Neural cell (in vitro differentiated cells): ENCODE data around the gene RBM10. TPM values are rescaled to one million over a fixed set of nuclear protein-coding genes. Genes with fewer than 3 reads are reported as not detected.

Experiments used
- H2AFZ ChIP-seq: fragments of 200-600, 300-800 bp; sonication (generic), shearing (Covaris generic); 2 replicates; pipeline ENCODE4 v1.6.0; 2014; ENCODE audit warnings: low read depth, mild to moderate bottlenecking, antibody characterized with exemption, low read length, moderate library complexity
- H3F3A ChIP-seq: fragments of 200-600 bp; shearing (Covaris generic); 2 replicates; pipeline ENCODE4 v1.6.1; 2016; ENCODE audit warnings: mild to moderate bottlenecking, moderate library complexity, mixed read lengths, antibody characterized with exemption, low read length; ENCODE audit not compliant: insufficient read depth, poor library complexity, severe bottlenecking
- H3K27ac ChIP-seq: fragments of 200-600, 300-800 bp; sonication (generic), shearing (Covaris generic); 2 replicates; pipeline ENCODE4 v1.5.1; 2014; ENCODE audit warnings: mild to moderate bottlenecking, low read length, moderate library complexity
- H3K27me3 ChIP-seq: fragments of 300-800, 200-600 bp; sonication (generic), shearing (Covaris generic); 2 replicates; pipeline ENCODE4 v1.6.0; 2014; ENCODE audit warnings: mild to moderate bottlenecking, low read depth, low read length, moderate library complexity; ENCODE audit not compliant: insufficient read depth
- H3K36me3 ChIP-seq: fragments of 300-800, 200-600 bp; sonication (generic), shearing (Covaris generic); 2 replicates; pipeline ENCODE4 v1.5.1; 2014; ENCODE audit warnings: mild to moderate bottlenecking, antibody characterized with exemption, low read length, moderate library complexity; ENCODE audit not compliant: insufficient read depth
- H3K4me2 ChIP-seq: fragments of 300-800, 200-600 bp; sonication (generic), shearing (Covaris generic); 2 replicates; pipeline ENCODE4 v1.6.0; 2014; ENCODE audit warnings: mild to moderate bottlenecking, low read length
- H3K4me3 ChIP-seq: fragments of 300-800, 200-600 bp; sonication (generic), shearing (Covaris generic); 2 replicates; pipeline ENCODE4 v1.5.1; 2014; ENCODE audit warnings: mild to moderate bottlenecking, low read length, moderate library complexity
- H3K79me2 ChIP-seq: fragments of 200-600 bp; shearing (Covaris generic); replicated peaks from 2 replicates; pipeline ENCODE4 v1.6.0; 2014; ENCODE audit warnings: mild to moderate bottlenecking, low read length, moderate library complexity; ENCODE audit not compliant: insufficient read depth
- H3K9ac ChIP-seq: fragments of 300-800, 200-600 bp; sonication (generic), shearing (Covaris generic); 2 replicates; pipeline ENCODE4 v1.6.1; 2016; ENCODE audit warnings: mild to moderate bottlenecking, low read length, mixed read lengths
- H3K9me2 ChIP-seq: fragments of 200-600 bp; shearing (Covaris generic); 2 replicates; pipeline ENCODE4 v1.6.1; 2016; ENCODE audit warnings: mild to moderate bottlenecking, low read length, mixed read lengths; ENCODE audit not compliant: insufficient read depth
- H3K9me3 ChIP-seq: fragments of 200-600, 300-800 bp; sonication (generic), shearing (Covaris generic); 2 replicates; pipeline ENCODE4 v1.6.1; 2016; ENCODE audit warnings: mild to moderate bottlenecking, mixed run types, low read length, moderate library complexity, mixed read lengths
- H4K20me1 ChIP-seq: fragments of 200-600 bp; shearing (Covaris generic); 2 replicates; pipeline ENCODE4 v1.6.1; 2016; ENCODE audit warnings: mild to moderate bottlenecking, mixed run types; ENCODE audit not compliant: insufficient read depth
- CTCF ChIP-seq: fragments of 450-650 bp; IDR thresholded peaks from 2 replicates; pipeline ENCODE4 v1.5.1; 2014; ENCODE audit warnings: antibody characterized with exemption, mild to moderate bottlenecking, moderate library complexity; ENCODE audit not compliant: poor library complexity, severe bottlenecking
- EP300 ChIP-seq: fragments of 450-650 bp; conservative IDR thresholded peaks from 2 replicates; pipeline ENCODE4 v1.6.1; 2014; ENCODE audit warnings: antibody characterized with exemption, mild to moderate bottlenecking, moderate library complexity; ENCODE audit not compliant: poor library complexity, severe bottlenecking
- EZH2 ChIP-seq: fragments of 200-600, 300-800 bp; shearing (Covaris generic), sonication (generic); IDR thresholded peaks from 2 replicates; pipeline ENCODE4 v1.6.1; 2014; ENCODE audit warnings: antibody characterized with exemption, low read length, borderline replicate concordance, mild to moderate bottlenecking; ENCODE audit not compliant: insufficient read depth, poor library complexity, severe bottlenecking
- MXI1 ChIP-seq: fragments of 450-650 bp; conservative IDR thresholded peaks from 2 replicates; pipeline ENCODE4 v1.6.1; 2014; ENCODE audit warnings: antibody characterized with exemption, mild to moderate bottlenecking; ENCODE audit not compliant: poor library complexity, severe bottlenecking
- POLR2AphosphoS5 ChIP-seq: IDR thresholded peaks from 2 replicates; pipeline ENCODE4 v1.6.1; 2012
- RAD21 ChIP-seq: fragments of 450-650 bp; conservative IDR thresholded peaks from 2 replicates; pipeline ENCODE4 v1.6.1; 2014; ENCODE audit warnings: antibody characterized with exemption, mild to moderate bottlenecking, moderate library complexity
- REST ChIP-seq: IDR thresholded peaks from 2 replicates; pipeline ENCODE4 v1.6.1; 2012; ENCODE audit warnings: borderline replicate concordance
- SMC3 ChIP-seq: fragments of 450-650 bp; conservative IDR thresholded peaks from 2 replicates; pipeline ENCODE4 v1.6.1; 2014; ENCODE audit warnings: antibody characterized with exemption, mild to moderate bottlenecking, moderate library complexity; ENCODE audit not compliant: poor library complexity
- TAF1 ChIP-seq: IDR thresholded peaks from 2 replicates; pipeline ENCODE4 v1.6.1; 2012; ENCODE audit warnings: low read depth
- polyA plus RNA-seq: library from polyadenylated mRNA; depleted of rRNA; stranded (reverse); fragments of >200 nt; gene quantifications from 2 replicates; pipeline ENCODE4 v1.2.3, GENCODE V29; 2014

Gene RBM10
- polyA plus RNA-seq, 1 donor from 2014 or later = 53.1 TPM

GRCh38 chrX:47224896-47225290 lies 79.9 kb downstream of the RBM10 start:
- TF ChIP-seq TAF1 (no peak), EZH2 (no peak), CTCF (no peak), POLR2AphosphoS5 (no peak), RAD21 (no peak), REST (no peak), SMC3 (no peak), MXI1 (no peak), EP300 (no peak)
- Histone ChIP-seq H3K27me3 (no peaks in the 10 kb centered on the region), H3K9ac (no peak overlapping the region), H3K4me3 (no peak overlapping the region), H3K9me2 (no peaks in the 10 kb centered on the region), H3F3A (no peaks in the 10 kb centered on the region), H3K79me2 (peaks cover 22% of the 10 kb centered on the region), H3K4me2 (no peak overlapping the region), H2AFZ (no peak overlapping the region), H4K20me1 (no peaks in the 10 kb centered on the region), H3K36me3 (no peaks in the 10 kb centered on the region), H3K27ac (no peak overlapping the region), H3K9me3 (no peaks in the 10 kb centered on the region)

- Histone ChIP-seq H3K4me3 (no peak overlapping the region), H3K27ac (no peak overlapping the region), H3K4me2 (no peak overlapping the region), H2AFZ (no peak overlapping the region), H4K20me1 (no peaks in the 10 kb centered on the region), H3K36me3 (no peaks in the 10 kb centered on the region), H3F3A (no peaks in the 10 kb centered on the region), H3K9ac (no peak overlapping the region), H3K79me2 (peaks cover 10% of the 10 kb centered on the region), H3K27me3 (no peaks in the 10 kb centered on the region), H3K9me3 (no peaks in the 10 kb centered on the region), H3K9me2 (no peaks in the 10 kb centered on the region)
- TF ChIP-seq SMC3 (no peak), EZH2 (no peak), EP300 (no peak)
These were observed 81.0 kb downstream of the RBM10 start for GRCh38 chrX:47226071-47226470.
